GM19238 (cell line): ENCODE measurements around the gene LRRN2.
A peak's percentile ranks its signal among the peaks of the same experiment; 100 is the strongest.
"Not testable (repeated sequence)": the region's sequence is repeated elsewhere in the genome, so short reads cannot be mapped to it uniquely, and the experiment has no call there.

Source experiments
- DNase-seq: peaks from one replicate; pipeline ENCODE4 v3.0.0; 2011; ENCODE audit warnings: low spot score; ENCODE audit not compliant: insufficient read length

LRRN2 gene

DNA sequence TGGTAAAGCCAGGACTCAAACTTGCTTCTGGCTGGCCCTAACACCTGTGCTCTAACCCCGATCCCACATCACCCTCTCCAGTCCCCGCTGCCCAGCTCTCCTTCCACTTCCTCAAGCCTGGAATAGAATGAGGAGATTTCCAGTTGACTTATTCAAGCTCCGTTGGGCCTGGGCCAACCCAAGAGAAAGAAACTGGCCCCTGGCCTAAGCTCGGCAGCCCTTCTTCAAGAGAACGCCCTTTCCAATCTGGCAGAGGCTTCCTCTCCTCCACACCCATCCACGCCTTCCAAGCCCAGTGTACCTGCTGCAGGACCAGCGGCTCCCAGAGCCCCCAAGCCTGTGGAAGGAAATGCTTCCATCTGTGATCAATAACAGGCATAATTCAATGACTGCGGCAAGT is 51.9 kb downstream of the LRRN2 start:
- DNase-seq: no peak

DNA sequence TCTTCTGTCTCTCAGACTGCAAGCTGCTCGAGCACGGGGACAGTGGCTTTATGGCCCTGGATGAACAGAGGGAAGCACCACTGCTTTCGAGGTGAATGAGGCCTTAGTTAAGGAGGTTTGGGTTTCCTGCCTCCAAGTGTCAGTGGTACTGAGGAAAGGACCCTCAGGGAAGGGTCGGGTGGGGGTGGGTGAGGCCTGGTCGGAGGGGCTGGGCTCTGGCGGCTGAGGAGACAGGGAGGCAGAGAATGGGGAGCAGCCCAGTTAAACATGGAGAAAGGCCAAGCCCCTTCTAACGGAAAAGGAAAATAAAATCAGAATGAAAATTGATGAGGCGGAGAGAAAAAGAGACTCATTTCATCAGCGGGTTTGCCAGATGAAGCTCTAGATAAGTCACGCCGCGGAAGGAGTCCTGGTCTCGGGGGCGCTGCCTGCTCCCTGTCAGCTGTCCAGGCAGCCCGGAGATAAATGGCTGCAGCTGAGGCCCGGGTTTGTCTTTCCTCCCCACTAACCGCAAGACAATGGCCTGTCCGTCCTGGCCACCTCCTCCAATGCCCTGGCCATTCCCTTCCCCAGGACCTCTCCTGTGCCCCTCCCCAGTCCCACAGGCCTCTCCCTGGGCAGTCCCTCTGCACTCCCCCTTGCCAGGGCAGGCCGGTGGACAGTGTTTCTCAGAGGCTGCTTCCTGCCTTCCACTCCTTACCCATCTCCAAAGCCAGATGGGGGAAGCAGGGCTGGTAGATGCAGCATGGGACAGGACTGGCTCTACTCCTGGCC is 55.2 kb downstream of the LRRN2 start:
- no peak for DNase-seq

DNA sequence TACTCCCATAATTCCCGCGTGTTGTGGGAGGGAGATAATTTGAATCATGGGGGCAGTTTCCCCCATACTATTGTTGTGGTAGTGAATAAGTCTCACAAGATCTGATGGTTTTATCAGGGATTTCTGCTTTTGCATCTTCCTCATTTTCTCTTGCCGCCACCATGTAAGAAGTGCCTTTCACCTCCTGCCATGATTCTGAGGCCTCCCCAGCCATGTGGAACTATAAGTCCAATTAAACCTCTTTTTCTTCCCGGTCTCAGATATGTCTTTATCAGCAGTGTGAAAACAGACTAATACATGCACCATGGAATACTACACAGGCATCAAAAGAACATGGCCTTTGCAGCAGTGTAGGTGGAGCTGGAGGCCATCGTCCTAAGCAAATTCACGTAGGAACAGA is 56.1 kb downstream of the LRRN2 start:
- DNase-seq: not testable (repeated sequence)

DNA sequence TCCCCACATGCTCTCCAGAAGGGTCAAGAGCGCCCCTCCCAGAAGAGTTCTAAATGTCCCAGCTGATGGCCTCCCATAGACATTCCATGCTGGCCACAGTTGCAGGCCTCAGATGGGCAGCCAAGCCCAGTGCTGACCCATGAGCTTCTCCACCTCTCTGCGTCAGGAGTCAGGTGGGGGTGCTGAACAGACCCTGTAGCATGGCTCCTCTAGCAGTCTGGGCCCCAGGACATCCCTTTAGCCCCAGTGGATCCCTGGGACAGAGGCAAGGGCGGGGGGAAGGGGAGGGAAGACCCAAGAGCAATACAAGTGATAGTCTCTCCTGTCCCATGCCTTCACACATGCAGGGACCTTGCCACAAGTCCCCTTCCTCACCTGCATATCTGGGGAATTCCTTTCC is 56.7 kb downstream of the LRRN2 start:
- no peak for DNase-seq

DNA sequence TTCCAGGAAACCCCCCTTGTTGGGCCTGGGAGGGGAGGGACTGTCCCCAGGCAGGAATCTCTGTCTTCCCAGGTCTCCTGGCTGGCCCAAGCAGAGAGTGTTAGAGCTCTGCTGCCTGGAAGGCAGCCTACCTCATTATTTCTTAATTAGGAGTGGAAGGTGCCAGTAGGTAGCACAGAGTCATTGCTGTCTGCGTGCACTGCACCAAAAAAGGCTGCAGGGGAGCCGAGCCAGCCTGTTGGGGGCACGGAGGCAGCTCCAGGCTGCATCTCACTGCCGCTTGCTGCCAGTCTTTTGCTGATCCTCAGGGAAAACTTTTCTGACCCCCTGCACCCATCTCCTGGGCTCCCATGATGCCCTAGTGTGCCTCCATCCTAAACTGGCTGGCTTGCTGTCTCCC is 58.1 kb downstream of the LRRN2 start:
- no peak for DNase-seq

DNA sequence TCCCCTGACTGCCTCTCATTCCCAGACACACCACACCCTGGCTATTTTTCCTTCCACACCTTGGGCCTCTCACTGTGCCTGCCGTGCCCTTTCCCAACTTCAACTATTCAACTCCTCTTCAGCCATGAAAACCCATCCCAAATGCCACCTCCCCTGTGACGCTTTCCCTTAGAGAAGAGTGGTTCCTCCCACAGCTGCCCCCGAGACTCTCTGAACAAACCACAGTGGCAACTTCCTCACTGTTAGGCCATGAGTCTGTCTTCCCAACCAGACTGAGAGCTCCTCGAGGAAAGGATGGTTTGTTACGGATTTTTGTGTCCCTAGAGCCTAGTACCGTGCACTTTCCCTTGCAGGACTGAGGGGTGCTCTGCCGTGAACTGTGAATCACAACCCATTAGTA is 59.2 kb downstream of the LRRN2 start:
- DNase-seq: no peak

DNA sequence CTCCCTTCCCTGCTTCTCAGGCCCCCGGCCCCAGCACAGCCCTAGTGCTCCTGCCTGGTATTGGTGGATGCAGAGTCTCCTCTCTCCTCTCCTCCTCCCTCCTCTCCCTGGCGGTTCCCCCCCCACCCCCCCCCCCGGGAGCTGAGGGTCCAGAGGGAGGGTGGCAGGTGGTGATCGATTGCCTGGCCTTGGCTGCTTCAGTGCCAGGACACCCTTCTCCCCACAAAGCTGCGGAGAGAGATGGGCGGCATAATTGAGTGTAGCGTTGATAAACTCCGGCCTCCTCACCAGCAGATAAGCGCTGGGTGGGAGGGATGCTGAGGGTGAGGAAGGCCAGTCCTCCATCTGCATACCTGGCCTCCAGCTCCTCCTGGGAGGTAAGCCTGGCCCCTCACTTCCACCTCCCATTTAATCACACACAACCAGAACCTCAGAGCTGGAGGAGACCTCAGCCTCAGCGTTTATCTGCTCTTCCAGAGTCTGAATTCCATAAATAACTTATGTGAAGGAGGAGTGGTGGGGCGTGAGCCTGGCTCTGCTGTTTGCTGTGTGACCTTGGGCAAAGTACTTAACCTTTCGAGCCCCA is 60.8 kb downstream of the LRRN2 start:
- no peak for DNase-seq

DNA sequence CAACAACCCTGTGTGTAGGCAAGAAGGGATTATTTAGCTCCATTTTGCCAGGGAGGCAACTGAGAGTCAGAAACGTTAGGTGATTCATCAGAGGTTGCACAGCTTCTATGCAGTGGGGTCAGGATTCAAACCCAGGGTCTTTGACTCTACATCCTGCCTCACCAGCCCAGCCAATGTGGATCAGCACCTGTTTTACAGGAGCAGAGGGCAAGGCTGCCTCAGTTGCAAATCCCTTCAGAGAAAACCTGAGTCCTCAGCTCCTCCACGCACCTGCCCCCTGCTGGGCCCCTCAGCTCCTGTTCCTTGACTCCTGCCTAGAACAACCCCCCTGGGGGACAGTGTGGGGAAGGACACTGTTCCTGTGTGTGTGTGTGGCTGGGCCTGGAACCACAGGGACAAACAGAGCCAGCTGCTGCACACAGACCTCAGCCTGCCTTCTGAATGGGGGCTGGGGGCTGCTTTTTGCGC is 61.6 kb downstream of the LRRN2 start:
- peak; percentile 22 for DNase-seq

DNA sequence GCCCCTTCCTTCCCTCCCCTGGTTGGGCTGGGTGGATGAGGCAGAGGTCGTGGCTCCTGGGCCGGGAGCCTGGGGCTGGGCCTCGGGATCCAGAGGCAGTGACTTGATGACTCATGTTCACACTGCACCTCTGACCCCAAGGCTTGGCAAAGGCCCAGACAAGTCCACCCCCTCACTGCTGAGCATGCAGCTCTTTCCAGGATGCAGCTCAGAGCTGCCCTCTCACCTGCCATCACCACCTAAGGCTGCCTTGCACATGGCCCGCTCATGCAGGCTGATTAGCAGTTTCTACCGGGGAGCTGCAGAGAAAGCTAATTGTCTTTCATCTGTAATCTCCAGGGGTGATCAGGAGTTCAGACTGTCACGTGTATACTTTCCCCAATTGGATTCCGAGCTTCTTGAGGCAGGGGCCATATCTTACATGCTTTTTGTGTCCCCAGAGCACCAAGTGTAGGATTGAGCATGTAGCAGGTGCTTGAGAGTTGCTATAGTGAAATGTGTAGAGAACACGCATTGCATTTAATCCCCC is 62.1 kb downstream of the LRRN2 start:
- no peak for DNase-seq

DNA sequence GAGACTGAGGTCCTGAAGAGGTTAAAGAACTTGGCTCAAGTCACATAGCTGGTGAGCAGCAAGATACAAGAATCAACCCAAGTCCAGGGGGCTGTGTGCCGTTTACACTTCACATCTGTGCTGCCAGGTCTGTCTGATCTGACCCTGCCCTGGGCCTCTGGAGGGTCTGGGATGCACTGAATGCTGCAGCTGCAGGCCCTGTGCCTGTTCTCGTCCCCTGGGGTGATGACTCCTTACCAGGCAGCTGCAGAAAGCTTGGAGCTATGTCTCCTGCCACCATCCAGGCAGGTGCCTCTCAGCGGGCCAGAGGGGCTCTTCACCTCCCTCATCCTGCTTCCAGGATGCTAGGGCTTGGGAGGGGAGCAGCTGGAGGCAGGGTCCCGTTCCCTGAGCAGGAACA is 63.5 kb downstream of the LRRN2 start:
- DNase-seq: no peak

DNA sequence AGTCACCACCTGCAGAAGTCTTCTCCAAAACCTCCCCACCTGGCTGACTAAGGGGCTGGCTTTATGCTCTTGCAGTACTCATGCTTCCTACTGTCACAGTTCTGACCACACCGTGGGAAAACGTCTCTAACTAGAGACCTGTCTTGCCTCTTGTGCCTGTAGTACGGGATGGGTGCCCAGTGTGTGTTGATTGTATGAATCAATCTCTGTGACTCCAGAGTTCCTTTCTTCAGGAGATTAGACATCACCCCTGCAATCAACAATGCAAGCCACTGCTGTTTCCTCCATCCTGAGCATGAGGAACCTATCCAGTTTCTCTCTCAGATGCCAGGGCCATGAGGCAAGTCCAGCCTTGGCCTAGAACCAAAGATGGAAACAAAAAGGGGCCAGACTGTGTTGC is 64.1 kb downstream of the LRRN2 start:
- DNase-seq: no peak

DNA sequence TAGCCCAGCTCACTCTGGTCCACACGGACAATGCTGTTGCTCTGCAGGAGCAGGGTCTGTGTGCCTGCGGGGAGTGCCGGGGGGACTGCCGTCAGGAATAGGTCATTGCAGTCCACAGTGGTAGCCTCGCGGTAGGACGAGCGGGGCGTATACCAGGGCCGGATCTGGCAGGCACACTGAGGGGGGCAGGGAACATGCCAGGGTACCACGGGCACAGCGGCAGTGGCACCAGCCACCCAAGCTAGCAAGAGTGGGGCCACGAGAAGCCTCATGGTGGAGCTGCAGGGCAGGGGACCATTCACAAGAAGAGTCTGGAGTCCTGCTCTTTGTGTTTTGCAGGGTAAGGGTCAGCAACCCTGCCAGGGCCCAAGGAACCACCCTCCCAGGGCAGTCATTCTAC is 65.8 kb downstream of the LRRN2 start:
- DNase-seq: no peak

DNA sequence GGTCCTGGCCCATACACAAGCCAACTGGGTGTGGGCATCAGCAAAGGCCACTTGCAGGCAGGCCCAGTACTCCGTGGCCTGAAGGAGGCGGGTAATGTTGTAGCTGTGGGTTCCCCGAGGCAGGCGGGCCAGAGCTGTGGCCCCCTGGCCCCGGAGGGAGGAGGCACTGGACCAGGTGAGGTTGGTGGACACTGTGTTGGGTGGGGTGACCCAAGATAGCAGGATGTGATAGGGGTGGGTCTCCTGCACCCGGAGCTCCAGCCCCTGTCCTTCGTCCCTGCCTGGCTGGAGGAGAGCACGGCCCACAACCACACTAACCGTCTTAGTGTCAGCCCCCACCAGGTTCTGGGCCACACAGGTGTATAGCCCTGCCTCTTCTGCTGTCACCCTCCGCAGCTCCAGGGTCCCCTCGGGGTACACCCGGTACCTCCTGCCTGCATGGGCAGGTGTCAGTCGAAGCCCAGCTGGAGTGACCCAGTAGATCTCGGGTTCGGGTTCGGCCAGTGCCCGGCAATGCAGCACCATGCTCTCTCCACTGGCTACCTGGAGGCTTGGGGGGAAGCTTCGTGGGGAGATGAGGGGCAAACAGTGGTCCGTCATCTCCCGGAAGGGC is 67.3 kb downstream of the LRRN2 start:
- no peak for DNase-seq

DNA sequence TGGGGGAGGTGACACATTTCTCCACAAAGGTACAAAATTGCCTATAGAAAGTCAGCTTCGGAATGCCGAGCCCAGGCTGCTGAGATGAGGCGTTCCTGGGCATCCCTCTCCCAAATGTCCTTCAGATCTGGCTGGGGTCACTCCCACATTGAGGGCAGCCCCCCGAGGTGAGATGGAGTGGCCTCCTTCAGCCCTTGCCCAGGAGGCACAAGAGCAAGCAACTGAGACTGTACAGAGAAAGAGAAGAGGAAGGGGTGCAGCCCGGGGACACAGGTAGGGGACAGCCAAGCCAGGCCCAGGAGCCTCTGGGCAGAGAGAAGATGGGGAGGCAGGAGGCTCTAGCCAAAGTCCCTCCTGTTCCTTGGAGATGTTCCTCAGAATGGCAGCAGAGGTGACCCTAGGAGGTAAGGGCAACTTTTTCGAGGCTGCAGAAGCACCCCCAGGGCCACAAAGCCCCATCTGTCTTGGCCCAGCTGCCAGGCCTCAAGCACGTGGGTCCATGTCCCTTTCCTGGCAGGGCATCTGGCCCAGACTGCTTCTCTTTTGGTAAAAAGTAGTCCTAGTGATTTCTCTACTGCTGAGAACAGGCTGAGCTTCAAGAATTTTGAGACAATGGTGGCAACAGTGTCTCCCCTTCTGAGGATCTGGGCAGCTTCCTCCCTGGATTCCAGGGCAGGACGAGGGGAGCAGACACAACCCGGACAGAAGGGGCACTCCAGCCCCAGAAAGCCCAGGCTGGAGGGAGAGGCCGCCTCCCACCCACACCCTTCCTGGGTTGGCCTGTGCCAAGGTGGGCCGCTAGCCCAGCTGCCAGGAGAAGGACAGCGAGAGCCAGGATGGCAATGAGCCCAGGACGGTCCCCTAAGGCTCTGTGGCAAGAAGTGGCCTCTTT is 68.0 kb downstream of the LRRN2 start:
- DNase-seq: no peak

DNA sequence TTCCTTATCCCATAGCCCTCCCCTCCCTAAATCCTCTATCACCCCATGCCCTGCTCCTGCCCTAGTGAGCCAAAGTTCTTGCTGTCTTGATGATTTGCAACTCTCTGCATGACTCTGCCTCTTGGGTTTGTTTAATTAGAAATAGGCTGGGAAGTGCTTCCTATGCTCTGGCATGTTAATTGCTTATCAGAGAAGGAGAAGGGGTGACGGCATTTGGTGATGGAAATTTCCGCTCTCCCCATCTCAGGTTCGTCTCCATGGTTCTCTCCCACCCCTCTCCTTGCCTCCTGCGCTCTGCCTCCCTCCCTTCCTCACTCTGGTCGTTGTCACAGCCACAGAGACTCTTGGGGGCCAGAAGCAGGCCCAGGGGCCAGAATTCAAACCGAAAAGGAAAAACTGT is 68.9 kb downstream of the LRRN2 start:
- DNase-seq: no peak

DNA sequence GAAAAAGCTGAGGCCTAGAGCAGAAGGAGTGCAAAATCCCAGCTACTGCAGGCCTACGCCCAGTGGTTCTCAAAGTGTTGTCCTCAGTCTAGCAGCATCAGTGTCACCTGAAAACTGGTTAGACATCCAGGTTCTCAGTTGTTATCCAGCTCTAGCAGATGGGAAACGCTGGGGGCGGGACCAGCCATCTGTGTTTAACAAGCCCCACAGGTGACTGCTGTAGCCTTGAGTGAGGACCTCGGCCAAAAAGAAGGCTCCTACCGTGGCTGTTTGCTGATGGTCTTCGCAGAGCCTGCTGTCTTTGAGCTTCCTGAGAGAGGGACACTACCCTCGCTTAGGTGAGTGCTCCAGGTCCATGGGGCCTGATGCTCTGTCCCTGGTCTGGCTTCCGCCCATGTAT is 69.7 kb downstream of the LRRN2 start:
- no peak for DNase-seq

DNA sequence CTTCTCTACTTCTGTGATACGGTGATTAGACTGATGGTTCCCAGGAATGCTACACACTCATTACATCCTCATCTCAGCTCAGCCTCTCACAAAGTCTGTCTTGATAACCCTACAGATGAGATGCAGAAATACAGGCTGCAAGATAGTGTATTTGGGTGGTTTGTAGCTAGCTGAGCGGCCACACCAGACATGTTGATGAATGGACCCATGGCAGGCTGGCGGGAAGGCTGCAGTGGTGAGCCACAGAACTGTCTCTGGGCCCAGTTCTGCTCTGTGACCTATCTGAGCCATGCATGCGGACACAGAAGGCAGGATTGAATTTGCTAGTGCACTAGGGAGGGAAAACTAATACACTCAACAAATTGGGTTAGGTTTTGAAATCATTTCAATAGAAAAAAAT is 71.9 kb downstream of the LRRN2 start:
- no peak for DNase-seq

DNA sequence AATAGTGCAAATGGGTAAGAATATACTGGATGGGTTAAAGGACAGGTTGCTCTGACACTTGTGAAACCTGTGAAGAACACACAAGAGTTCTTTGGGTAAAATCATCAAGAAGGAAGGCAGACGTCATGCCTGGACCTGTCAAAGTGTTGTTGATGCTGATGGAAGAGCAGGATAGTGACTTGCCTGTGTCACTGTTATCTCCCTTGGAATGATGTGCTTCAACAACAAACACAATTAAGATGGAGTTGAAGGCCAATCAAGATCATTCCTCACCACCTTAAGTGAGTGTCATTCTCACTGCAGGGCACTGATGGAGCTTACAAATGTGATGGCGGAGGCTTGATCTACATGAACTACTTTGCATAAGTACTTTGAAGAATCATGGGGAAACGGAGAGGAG is 73.2 kb downstream of the LRRN2 start:
- DNase-seq: no peak

DNA sequence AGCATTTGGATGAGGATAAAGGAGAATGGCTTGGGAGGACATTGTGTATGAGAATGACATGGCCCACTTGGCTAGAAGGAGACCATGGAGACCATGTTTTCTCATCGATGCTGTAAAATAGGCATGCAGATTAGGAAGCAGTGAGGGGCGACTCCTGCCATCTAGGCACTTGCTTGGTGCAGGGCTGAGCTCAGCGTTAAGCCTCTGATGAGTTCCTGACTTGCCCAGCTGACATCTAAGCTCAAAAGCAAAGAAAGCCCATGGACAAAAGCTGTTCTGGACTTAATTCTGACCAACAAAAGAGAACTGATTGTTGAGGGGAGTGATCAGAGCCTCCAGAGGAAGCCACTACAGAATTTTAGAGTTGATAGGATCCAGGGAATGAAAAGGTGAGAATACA is 74.5 kb downstream of the LRRN2 start:
- no peak for DNase-seq

DNA sequence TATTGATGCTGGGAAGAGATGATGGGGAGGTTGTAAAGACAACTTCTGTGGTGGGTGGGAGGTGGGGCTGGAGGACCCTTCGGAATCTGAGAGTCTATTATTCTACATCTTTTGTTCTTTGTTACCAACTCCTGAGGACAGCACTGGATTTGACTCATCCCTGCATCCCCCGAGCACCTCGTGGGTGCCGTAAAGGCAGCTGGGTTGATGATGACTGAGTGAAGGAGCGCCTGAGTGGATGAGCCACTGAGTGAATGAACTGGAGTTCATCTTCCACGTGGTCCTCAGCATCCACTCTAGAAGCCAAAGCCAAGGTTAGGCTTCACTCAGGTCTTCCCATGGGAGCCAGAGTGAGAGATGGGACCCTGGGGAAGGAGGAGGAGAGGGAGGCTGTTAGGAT is 77.6 kb downstream of the LRRN2 start:
- DNase-seq: no peak

DNA sequence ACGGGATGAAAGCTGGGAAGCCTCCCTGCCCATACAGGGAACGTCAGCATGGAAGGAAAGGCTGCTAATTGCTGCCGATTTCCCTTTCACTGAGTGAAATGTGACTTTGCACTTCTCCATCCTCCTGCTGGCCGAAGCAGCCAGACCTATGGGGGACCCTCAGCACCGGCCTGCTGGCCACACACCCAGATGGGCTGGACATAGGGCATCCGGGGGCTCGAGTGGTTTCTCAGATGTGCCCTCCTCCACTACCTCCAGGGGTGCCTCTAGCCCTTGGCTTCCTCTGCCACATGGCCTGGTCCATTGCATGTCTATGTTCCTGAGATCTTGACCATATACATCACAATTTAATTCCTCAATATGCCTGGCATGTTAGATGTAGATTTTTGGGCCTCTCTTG is 79.7 kb downstream of the LRRN2 start:
- DNase-seq: no peak
